ENCODE results near the gene SESN1.
A peak's percentile ranks its signal among the peaks of the same experiment; 100 is the strongest.
"Not testable (repeated sequence)": the region's sequence is repeated elsewhere in the genome, so short reads cannot be mapped to it uniquely, and the experiment has no call there.

The SESN1 gene

GRCh38 chr6:109093732-109094415 lies 772 bp downstream of the SESN1 start:
- DNase-seq, result peak in 1 of 14 donors; percentile 53

GRCh38 chr6:109092074-109092473 lies 2.6 kb downstream of the SESN1 start:
- DNase-seq, result no peak

- peak in 1 of 14 donors; percentile 53 for DNase-seq
These were observed 3.2 kb downstream of the SESN1 start for GRCh38 chr6:109091314-109092024.

- peak in 1 of 14 donors; percentile 36 for DNase-seq
These were observed 5.7 kb downstream of the SESN1 start for GRCh38 chr6:109088995-109089394.

GRCh38 chr6:109087661-109088264 lies 6.9 kb downstream of the SESN1 start:
- peak in 1 of 14 donors; percentile 40 for DNase-seq

GRCh38 chr6:109084146-109084545 lies 10.5 kb downstream of the SESN1 start:
- DNase-seq, result not testable (repeated sequence)

GRCh38 chr6:109083657-109084056 lies 11.0 kb downstream of the SESN1 start:
- peak in 1 of 14 donors; percentile 46 for DNase-seq

GRCh38 chr6:109082188-109082577 lies 12.5 kb downstream of the SESN1 start:
- DNase-seq, result no peak

GRCh38 chr6:109081516-109082187 lies 13.0 kb downstream of the SESN1 start:
- peak in 1 of 14 donors; percentile 41 for DNase-seq

GRCh38 chr6:109081026-109081425 lies 13.6 kb downstream of the SESN1 start:
- DNase-seq, result no peak

- DNase-seq, result no peak
These were observed 14.7 kb downstream of the SESN1 start for GRCh38 chr6:109079981-109080380.

- peak in 1 of 14 donors; percentile 18 for DNase-seq
These were observed 18.3 kb downstream of the SESN1 start for GRCh38 chr6:109076377-109076776.

- DNase-seq, result no peak
These were observed 18.7 kb downstream of the SESN1 start for GRCh38 chr6:109075934-109076333.

GRCh38 chr6:109074133-109074415 lies 20.6 kb downstream of the SESN1 start:
- DNase-seq, result no peak

- peak in 2 of 14 donors; percentile 46 to 64 for DNase-seq
These were observed 21.1 kb downstream of the SESN1 start for GRCh38 chr6:109073344-109074132.

GRCh38 chr6:109071125-109071917 lies 23.3 kb downstream of the SESN1 start:
- no peak for DNase-seq

GRCh38 chr6:109069746-109070145 lies 24.9 kb downstream of the SESN1 start:
- DNase-seq, result no peak

- DNase-seq, result no peak
These were observed 31.8 kb downstream of the SESN1 start for GRCh38 chr6:109062767-109063352.

GRCh38 chr6:109062216-109062615 lies 32.4 kb downstream of the SESN1 start:
- no peak for DNase-seq

- no peak for DNase-seq
These were observed 34.1 kb downstream of the SESN1 start for GRCh38 chr6:109060571-109060970.

- DNase-seq, result no peak
These were observed 35.0 kb downstream of the SESN1 start for GRCh38 chr6:109059571-109060021.

All from C1 segment of cervical spinal cord (tissue), 14 donors.